ENCODE measurements around the gene TRIM59. TPM values are rescaled to one million over a fixed set of nuclear protein-coding genes. Genes with fewer than 3 reads are reported as not detected.
A peak's percentile ranks its signal among the peaks of the same experiment; 100 is the strongest.

Gene TRIM59
- total and polyA plus RNA-seq, 10 of the 15 experiments (the other 5 are each of a cell fraction or from before 2014, with no cell fraction given) = 14.4 to 105 (median 33.3) TPM

DNA sequence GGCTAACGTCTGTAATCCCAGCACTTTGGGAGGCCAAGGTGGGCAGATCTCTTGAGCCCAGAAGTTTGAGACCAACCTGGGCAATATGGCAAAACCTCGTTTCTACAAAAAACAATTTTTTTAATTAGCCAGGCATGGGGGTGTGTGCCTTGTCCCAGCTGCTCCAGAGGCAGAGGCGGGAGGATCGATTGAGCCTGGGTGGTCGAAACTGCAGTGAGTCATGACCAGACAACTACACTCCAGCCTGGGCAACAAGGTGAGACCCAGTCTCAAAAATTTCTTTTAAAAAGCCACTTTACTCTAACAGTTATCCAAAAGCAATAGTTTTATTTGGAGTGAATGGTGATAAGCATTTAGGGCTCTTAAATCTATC is 12.5 kb downstream of the TRIM59 start (continued):
- TF ChIP-seq RBBP5 (conservative IDR thresholded peaks at IDR 0.05) (no peak), EED (IDR thresholded peaks at IDR 0.05; ENCODE audit: low read depth) (no peak), ZNF274 (IDR thresholded peaks at IDR 0.05; ENCODE audit: insufficient read depth, insufficient read length) (no peak)

DNA sequence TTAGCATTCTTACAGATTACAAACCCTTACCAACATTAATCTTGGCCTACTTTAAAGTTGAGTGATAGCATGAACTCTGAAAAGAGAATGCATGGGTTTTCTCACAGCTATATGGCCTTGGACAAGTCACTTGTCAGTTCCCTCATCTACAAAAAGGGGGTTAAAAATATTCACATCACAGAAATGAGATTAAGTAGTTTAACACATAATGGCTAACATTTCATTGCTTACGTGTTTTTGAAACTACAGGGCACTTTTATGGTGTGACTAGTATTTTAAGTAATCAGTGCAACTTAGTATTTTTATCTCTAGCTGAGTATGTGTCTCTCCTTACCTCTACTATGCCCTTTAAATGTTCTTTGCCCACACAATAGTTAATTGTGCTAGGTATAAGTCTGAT is 13.8 kb downstream of the TRIM59 start:
- intact Hi-C loops (cut with micrococcal nuclease; ENCODE audit: unreplicated experiment) (no loop called here), in situ Hi-C loops (cut with MboI) (no loop called here)
- Histone ChIP-seq H3K9ac (ENCODE audit: control insufficient read depth, insufficient read depth, low read length) (no peak overlapping the region), H3K4me2 (ENCODE audit: control insufficient read depth, insufficient read depth) (no peak overlapping the region), H3K79me2 (ENCODE audit: control insufficient read depth, insufficient read depth, low read length) (peaks cover 48% of the 10 kb centered on the region), H3K27me3 (replicated peaks in 1 of 2; ENCODE audit: control insufficient read depth in 2 of 2, insufficient read depth in 2 of 2, low read length in 1 of 2) (no peaks in the 10 kb centered on the region), H2AFZ (ENCODE audit: control insufficient read depth, low read depth, low read length) (no peak overlapping the region), H4K20me1 (ENCODE audit: control insufficient read depth, insufficient read depth) (no peaks in the 10 kb centered on the region), H3K9me3 (replicated peaks; ENCODE audit: control insufficient read depth, insufficient read depth, low read length) (peaks cover 3% of the 10 kb centered on the region; the same call in 1 of the 3 replicates), H3K4me1 (ENCODE audit: control insufficient read depth, insufficient read depth, low read length) (no peaks in the 10 kb centered on the region), H3K4me3 (no peak overlapping the region), H3K36me3 (ENCODE audit: control insufficient read depth in 2 of 2, insufficient read depth in 2 of 2, low read length in 1 of 2) (peaks cover 1 to 39% of the 10 kb centered on the region in 2 experiments), H3K27ac (ENCODE audit: control insufficient read depth, insufficient read depth) (no peak overlapping the region)
- no peak for FAIRE-seq
- WGBS (ENCODE audit: insufficient coverage, insufficient replicate concordance, low lambda C conversion rate, missing lambda C conversion rate) = 100% methylated on average over 1 of the region's 1 CpG
- peak; percentile 37 for ATAC-seq
- ChIA-PET RAD21 (ENCODE audit: unreplicated experiment) (interaction anchor here (4.9 kb wide), 1 partner anchor 14 kb away, joined by 22 read pairs; the partner anchor contains the start of gene TRIM59), POLR2A (interaction anchor here (0.7 to 2.2 kb wide), 6 partner anchors 9 to 33 kb away, joined by 3 to 6 read pairs (median 4); partner anchors contain the start of gene TRIM59), CTCF (interaction anchor here (0.7 to 1.7 kb wide), 5 partner anchors 9 to 50 kb away, joined by 5 to 8 read pairs (median 5); no protein-coding TSS in a partner anchor), SMC1A (ENCODE audit: uncharacterized antibody, unreplicated experiment) (interaction anchor here (0.5 to 4.6 kb wide), 10 partner anchors 10 to 41 kb away, joined by 3 to 27 read pairs (median 3); partner anchors contain the start of gene TRIM59)
- DNase-seq (ENCODE audit: low read depth, low spot score) = no peak
- no TSS peak for BruUV-seq (replicated peaks)
- TF ChIP-seq, protein P1, sequence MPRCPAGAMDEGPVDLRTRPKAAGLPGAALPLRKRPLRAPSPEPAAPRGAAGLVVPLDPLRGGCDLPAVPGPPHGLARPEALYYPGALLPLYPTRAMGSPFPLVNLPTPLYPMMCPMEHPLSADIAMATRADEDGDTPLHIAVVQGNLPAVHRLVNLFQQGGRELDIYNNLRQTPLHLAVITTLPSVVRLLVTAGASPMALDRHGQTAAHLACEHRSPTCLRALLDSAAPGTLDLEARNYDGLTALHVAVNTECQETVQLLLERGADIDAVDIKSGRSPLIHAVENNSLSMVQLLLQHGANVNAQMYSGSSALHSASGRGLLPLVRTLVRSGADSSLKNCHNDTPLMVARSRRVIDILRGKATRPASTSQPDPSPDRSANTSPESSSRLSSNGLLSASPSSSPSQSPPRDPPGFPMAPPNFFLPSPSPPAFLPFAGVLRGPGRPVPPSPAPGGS (IDR thresholded peaks at IDR 0.05; ENCODE audit: borderline replicate concordance, insufficient read depth, low read depth, low read length, poor library complexity, severe bottlenecking) = no peak
- TF ChIP-seq NRF1 (conservative IDR thresholded peaks at IDR 0.05; ENCODE audit: low read depth, low read length) = no peak
- TF ChIP-seq CHD2 (IDR thresholded peaks at IDR 0.05; ENCODE audit: borderline replicate concordance, low read depth, low read length) = no peak
- TF ChIP-seq, protein P2, sequence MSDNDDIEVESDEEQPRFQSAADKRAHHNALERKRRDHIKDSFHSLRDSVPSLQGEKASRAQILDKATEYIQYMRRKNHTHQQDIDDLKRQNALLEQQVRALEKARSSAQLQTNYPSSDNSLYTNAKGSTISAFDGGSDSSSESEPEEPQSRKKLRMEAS (IDR thresholded peaks at IDR 0.05; ENCODE audit: low read depth, low read length) = no peak
- TF ChIP-seq MXI1 (IDR thresholded peaks at IDR 0.05; ENCODE audit: low read depth, low read length) = no peak
- TF ChIP-seq, protein P3, sequence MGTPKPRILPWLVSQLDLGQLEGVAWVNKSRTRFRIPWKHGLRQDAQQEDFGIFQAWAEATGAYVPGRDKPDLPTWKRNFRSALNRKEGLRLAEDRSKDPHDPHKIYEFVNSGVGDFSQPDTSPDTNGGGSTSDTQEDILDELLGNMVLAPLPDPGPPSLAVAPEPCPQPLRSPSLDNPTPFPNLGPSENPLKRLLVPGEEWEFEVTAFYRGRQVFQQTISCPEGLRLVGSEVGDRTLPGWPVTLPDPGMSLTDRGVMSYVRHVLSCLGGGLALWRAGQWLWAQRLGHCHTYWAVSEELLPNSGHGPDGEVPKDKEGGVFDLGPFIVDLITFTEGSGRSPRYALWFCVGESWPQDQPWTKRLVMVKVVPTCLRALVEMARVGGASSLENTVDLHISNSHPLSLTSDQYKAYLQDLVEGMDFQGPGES (IDR thresholded peaks at IDR 0.05) = no peak
- TF ChIP-seq SMC3 (IDR thresholded peaks at IDR 0.05; ENCODE audit: borderline replicate concordance, low read length) = no peak
- no peak for TF ChIP-seq HDAC6 (IDR thresholded peaks at IDR 0.05; ENCODE audit: unreplicated experiment)
- no peak for TF ChIP-seq GATAD2B (conservative IDR thresholded peaks at IDR 0.05; ENCODE audit: low read depth)
- TF ChIP-seq, protein P4, sequence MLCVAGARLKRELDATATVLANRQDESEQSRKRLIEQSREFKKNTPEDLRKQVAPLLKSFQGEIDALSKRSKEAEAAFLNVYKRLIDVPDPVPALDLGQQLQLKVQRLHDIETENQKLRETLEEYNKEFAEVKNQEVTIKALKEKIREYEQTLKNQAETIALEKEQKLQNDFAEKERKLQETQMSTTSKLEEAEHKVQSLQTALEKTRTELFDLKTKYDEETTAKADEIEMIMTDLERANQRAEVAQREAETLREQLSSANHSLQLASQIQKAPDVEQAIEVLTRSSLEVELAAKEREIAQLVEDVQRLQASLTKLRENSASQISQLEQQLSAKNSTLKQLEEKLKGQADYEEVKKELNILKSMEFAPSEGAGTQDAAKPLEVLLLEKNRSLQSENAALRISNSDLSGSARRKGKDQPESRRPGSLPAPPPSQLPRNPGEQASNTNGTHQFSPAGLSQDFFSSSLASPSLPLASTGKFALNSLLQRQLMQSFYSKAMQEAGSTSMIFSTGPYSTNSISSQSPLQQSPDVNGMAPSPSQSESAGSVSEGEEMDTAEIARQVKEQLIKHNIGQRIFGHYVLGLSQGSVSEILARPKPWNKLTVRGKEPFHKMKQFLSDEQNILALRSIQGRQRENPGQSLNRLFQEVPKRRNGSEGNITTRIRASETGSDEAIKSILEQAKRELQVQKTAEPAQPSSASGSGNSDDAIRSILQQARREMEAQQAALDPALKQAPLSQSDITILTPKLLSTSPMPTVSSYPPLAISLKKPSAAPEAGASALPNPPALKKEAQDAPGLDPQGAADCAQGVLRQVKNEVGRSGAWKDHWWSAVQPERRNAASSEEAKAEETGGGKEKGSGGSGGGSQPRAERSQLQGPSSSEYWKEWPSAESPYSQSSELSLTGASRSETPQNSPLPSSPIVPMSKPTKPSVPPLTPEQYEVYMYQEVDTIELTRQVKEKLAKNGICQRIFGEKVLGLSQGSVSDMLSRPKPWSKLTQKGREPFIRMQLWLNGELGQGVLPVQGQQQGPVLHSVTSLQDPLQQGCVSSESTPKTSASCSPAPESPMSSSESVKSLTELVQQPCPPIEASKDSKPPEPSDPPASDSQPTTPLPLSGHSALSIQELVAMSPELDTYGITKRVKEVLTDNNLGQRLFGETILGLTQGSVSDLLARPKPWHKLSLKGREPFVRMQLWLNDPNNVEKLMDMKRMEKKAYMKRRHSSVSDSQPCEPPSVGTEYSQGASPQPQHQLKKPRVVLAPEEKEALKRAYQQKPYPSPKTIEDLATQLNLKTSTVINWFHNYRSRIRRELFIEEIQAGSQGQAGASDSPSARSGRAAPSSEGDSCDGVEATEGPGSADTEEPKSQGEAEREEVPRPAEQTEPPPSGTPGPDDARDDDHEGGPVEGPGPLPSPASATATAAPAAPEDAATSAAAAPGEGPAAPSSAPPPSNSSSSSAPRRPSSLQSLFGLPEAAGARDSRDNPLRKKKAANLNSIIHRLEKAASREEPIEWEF (IDR thresholded peaks at IDR 0.05; ENCODE audit: insufficient replicate concordance, low read depth, low read length) = no peak
